Measurements from ENCODE around the gene RAB3GAP2.
"Not testable (repeated sequence)": the region's sequence is repeated elsewhere in the genome, so short reads cannot be mapped to it uniquely, and the experiment has no call there.

The RAB3GAP2 gene

DNA sequence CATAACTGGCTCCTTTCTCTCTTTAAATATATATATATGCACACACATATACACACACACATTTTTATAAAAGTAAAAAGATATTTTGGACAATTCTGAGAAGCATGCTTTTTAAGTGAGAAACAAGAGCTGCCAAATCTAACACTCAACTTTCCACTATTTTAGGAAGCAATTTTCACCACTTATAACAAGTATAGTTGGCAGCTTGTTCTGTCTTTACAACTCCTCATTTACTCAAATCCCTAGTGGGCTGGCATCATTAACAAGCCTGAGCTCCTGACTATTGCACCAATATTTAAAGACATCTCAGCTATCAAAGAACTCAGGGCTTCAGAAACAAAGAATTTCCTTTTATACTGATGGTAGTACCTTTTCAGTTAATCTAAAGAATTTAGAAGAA is 76.6 kb downstream of the RAB3GAP2 start:
- FAIRE-seq = no peak

DNA sequence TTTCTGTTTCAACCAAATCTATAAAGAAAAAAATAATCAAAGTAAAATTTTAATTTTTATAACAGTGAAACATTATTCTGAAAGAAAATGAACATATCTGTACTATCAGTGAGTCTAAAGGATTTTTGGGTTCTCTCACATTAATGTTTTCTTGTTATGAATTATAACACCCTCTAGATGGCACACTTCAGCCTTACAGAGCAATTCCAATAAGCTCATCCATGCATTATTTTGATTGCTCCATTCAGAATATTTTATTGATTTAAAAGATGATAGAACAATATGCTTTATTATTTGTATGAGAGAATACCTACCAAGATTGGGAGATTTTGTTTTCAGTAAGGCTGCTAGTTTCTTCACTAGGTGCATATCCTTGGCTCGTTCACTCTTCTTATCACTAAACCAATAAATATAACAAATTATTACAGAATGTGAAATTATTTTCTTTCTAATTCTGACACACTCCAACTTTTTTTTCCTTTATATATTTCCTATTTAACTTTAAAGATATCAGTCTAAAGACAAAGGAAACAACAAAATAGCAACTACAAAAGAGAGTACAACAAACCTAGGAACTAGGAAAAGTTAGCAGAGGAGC is 82.4 kb downstream of the RAB3GAP2 start:
- FAIRE-seq = peak; percentile 57

DNA sequence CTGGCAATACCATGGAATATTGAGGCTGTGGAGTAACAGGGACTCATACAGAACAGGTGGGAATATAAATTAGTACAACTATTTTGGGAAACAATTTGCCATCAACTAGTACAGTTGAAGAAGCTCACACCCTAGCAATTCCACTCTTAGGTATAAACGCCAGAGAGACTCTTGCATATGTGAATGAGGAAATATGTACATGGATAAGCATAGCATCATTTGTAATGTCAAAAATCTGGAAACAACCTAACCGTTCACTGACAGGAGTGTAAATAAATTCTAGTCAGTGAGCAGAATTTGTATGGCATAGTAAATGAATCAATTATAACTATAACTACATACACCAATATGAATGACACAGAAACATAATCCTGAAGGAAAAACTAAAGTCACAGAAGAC is 83.7 kb downstream of the RAB3GAP2 start:
- FAIRE-seq = no peak

DNA sequence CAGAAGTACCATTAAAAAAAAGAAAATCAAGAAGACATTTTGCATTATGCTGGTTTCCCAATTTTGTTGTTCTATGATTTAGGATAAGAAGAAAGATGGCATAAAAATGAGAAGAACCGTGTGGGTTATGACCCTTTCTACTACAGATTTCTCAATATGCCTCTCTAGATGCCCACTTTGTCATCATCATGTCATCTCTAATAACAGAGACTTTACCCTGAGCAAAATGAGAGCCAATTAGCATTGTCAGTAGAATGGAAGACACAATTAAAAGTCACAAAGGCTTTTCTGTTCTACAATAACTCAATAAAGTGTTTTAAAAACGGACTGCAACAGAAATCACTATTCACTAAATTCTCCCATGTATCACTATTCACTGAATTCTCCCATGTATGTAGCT is 85.5 kb downstream of the RAB3GAP2 start:
- FAIRE-seq = no peak

DNA sequence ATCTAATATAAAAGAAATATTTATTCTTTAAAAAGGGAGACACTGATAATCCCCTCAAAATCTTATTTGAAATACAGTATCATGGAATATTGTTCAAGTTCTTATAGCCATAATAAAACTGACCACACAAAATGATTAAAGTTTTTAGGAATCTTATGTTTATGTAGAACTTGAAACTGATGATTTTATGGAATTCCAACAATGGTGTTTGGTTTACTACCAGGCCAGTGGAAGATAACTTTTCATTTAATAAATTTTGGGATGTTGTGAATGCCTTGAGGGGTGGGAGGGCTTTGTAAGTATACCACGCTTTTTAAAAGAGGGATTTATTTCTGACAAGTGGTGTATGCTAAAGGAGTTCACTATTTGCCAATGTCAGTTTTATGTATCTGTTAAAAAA is 87.7 kb downstream of the RAB3GAP2 start:
- peak; percentile 51 for FAIRE-seq

DNA sequence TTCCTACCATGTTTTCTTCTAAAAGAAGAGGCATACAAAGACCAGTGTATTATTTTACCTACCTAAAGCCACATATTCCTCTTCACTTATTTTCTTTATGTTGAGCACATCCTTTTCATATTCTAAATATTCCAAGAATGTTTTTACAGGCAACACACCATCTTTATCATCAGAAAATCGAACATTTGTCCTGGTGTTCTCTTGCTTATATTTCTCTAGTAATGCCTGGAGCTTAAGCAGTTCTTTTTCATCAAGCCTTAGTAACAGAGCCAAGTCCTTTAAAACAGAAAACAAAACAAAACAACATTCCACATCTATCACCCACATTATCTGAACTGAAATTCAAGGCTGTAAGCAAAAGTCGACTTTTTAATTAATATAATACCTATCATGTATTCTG is 89.6 kb downstream of the RAB3GAP2 start:
- FAIRE-seq = no peak

DNA sequence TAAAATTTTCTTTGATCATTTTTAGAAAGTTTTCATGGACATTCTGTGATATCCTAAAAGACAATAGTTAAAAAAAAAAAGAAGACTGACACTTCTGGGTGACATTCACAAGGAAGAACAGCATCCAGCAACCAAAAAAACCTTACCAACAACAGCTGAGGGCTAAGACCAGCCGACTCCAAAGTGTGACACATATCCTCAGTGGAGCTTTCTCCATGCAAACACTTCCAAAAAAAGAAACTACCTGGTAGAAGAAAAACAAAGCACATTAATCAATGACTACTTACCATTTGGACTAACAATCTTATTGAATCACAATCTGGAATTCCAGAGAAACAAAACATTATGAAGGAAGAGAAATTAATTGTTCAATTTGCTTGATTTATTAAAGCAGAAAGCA is 90.1 kb downstream of the RAB3GAP2 start:
- no peak for FAIRE-seq

DNA sequence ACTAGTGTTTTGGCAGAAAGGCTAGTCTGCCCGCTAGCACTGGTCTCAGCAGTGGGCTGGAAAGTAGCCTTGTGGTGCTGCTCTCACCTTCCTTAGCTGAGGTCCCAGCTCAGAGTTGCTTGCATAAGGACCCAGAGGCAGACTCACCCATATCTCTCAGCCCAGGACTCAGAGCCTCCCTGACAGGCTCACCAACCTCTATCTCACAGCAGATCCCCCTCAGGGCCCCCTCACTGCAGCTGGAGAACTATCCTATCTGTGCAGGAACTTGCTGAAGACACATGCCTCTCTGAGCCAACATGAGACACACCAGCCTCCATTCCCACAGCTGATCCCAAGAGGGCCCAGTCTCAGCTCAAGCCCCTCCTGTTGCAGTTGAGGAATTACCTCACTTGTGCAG is 95.7 kb downstream of the RAB3GAP2 start:
- no peak for FAIRE-seq

DNA sequence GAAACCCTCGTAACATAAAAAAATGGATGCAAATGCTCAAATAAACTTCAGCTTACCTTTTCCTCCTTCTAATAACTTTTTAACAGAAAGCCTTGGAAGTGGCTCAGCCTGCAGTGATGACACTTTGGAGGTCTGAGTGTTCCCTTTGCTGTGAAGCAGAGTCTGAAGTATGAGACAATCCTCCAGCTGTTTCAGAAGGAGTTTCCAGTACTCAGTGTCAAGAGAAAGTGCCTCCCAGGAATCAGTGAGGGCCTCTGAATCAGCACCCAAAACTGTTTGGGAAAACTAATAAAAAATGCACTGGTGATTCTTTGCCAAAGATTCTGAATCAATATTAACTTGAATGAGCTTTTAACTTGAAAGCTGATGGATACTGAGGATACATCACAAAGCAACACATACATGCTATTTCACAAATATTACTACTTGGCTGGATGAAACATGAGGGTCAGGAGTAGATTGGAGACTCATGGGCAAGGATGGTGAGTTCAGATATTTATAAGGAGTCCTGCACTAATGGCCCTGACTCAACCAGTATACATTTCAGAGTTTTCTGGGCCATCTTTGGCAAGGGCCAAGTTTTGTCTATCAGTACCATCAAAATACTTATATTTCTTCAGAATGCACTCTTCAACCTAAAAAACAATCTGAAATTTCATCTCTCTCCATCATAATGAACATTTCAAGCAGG is 101.3 kb downstream of the RAB3GAP2 start:
- no peak for FAIRE-seq

DNA sequence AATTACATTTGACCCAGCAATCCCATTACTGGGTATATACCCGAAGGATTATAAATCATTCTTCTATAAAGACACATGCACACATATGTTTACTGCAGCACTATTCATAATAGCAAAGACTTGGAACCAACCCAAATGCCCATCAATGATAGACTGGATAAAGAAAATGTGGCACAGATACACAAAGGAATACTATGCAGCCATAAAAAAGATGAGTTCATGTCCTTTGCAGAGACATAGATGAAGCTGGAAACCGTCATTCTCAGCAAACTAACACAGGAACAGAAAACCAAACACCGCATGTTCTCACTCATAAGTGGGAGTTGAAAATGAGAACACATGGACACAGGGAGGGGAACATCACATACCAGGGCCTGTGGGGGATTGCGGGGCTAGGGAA is 102.4 kb downstream of the RAB3GAP2 start:
- FAIRE-seq = not testable (repeated sequence)

DNA sequence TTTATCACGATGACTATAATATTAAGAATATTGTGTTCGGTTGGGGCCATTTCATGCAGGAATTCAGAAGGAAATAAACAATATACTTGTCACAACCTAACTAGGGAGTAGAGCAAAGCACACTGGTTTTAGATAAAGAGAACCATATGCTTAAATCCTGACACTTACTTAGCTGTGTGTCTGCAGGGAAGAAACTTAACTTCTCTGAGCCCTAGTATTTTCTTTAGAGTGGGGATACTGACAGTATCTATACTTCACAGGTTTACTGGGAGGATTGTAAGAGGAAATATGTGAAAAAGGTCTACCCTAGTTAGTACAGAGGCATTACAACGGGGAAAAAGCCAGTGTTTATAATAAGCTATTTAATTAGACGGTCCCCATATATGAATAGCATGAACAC is 105.4 kb downstream of the RAB3GAP2 start:
- no peak for FAIRE-seq

DNA sequence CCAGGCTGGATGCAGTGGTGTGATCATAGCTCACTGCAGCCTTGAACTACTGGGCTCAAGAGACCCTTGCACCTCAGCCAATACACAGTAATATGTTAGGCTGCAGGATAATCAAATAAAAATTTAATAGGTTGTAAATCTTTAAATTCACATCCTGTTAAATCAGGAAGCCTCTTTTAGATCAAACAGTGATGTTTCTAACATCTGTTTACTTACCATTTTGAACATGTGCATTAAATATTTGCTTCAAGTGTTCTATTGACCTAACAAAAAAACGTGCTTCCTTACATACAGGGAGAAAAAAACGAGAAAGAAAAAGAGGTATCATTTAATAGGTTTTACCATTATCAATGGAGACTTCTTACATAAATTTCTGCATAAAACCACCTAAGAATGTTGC is 107.7 kb downstream of the RAB3GAP2 start:
- no peak for FAIRE-seq

DNA sequence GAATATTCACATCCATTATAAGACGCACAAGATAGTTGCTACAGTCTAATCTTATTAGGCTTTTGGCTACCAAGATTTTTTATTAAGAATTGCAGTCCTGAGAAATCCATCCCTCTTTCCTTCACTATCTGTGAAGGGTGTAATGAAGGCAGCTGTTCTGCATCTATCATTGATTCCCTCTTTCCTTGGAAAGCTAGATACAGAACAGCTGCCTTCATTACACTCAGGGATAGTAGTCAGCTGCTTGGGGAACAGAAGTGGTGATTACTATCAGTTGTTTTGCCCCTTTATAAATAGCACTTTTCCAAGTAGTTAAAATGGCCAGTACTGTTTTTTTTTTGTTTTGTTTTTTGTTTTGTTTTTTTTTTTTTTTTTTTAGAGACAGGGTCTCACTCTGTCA is 108.1 kb downstream of the RAB3GAP2 start:
- FAIRE-seq = no peak

DNA sequence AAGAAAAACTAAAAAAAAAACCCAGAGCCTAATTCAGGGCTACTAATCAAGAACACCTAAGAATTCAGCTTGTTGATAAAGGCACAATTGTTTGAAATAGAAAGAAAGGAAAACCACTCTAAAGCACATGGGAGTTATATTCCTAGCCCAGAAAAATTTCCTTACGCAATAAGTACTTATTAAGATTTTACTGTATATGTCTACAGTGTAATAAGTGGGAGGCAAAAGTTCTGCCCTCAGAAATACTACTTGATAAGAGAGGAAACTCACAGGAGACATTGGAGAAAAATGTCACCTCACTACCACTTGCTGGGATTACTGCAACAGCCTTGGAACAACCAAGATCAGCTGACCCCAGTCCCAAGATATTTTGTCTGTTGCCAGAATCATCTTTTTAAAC is 112.2 kb downstream of the RAB3GAP2 start:
- no peak for FAIRE-seq

DNA sequence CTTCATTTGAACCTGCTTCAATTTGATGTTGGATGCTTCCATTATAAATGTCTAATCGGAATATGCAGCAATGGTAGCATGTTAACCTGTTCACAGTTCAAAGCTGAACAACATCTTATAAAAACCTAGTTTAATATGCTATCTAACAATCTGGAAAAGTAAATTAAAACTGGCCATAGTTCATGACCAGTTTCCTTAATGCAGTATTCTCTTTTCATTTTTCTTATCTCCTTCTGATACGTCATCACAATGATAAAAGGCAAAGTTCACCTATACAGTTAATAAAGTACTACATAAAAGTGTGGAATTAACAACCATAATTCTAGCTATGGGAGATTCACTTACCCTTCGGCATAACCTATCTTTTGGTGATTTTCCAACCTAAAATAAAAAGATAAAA is 113.2 kb downstream of the RAB3GAP2 start:
- FAIRE-seq = peak; percentile 84

DNA sequence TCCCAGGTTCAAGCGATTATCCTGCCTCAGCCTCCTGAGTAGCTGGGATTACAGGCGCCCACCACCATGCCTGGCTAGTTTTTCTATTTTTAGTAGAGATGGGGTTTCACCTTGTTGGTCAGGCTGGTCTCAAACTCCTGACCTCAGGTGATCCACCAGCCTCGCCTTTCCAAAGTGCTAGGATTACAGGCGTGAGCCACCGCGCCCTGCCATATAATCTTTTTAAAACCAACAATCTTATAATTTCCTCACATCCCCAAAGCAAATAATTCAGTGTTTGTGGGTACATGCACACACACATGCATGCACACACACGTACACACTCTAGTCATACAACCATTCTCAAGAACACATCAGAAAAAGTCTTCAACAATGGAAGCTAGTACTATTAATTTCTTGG is 113.7 kb downstream of the RAB3GAP2 start:
- FAIRE-seq = not testable (repeated sequence)

DNA sequence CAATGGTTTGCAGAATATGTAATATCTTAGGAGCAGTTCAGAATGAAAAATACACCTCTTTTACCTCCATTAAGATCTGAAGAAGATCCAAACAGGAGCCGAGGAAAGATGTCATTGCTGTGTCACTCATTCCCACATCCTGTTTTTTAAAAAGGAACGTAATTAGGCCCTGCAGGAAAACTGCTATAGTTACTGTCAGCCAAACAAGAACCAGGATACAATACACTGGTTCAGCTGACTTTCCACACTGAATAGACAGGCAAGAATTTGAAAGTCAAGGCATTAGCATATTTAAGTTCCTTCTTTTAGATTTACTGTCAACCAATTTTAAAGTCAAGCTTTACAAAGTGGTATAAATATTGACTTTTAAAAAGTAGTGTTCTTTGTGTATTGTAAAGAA is 114.5 kb downstream of the RAB3GAP2 start:
- no peak for FAIRE-seq

DNA sequence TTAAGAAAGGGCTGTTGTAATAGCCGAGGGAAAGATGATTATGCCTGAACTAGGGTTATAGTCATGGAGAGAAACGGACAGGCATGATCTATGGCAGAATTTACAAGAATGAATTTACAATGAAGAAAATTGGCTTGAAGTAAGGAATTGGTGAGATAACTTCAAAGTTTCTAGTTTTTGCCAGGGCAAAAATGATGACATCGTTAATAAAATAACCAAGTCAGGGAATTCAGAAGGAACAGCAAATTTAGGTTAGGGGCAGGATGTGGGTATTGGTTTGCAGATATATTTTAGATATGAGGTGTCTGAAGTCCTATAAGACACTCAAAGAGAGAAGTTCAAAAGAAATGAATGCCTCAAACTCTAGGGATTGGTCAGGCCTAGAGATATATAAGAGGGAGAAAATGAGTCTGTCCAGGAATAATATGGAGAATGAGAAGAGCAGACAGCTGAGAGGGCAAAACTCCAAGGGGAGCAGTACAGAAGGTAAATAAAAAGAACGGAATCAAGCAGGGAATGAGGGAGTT is 115.6 kb downstream of the RAB3GAP2 start:
- no peak for FAIRE-seq

DNA sequence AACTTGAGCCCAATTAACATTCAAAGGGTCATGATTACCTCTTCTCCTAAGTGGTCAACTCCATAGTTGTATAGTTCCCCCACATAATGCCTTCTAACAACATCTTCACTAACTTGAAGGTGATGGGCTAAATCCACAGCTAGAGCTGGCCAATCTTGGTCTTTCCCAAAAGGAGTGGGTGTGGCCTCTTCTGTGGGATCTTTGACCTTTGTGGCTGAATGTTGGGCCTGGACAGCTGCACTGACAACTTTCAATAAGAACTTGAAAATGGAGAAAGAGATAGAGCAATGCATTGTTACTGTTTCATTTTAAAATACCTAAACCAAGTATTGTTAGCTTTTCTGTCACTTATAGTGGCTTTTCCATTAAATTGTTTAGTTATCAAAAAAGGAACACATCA is 119.1 kb downstream of the RAB3GAP2 start:
- FAIRE-seq = no peak

DNA sequence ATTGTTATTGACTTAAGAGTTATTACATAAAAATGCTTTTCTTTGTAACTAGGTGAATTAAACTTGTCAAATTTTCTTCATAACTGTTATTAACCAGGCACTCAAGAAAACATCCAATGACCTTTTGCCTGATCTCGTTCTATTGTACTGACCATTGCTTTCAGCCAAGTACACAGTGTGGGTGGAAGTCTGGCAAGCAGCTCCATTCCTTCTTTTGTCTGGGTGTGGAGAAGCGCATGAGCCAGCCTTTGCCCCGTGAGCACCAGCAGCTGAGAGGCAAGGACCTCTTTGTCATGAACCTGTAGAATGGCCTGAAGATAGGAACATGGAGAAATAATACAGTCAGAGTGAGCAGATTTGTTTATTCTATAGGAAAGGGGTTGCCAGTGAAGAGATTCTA is 120.8 kb downstream of the RAB3GAP2 start:
- no peak for FAIRE-seq

DNA sequence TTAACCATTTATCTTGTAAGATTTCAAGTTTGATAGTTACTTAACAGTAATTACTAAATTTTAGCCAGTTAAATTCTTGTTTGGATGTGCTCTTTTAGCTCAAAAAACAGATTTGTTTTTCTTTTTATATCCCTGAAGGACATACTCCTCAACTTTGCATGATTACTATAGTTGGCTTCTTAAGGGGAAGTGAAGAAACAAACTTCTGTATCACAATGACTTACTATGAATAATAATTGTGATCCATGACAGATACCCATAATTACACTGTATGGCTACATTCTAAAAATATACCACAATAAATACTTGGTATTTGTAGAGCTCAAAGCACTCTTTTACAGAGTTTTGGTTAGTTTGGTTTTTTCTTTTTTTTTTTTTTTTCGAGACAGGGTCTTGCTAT is 122.5 kb downstream of the RAB3GAP2 start:
- no peak for FAIRE-seq

DNA sequence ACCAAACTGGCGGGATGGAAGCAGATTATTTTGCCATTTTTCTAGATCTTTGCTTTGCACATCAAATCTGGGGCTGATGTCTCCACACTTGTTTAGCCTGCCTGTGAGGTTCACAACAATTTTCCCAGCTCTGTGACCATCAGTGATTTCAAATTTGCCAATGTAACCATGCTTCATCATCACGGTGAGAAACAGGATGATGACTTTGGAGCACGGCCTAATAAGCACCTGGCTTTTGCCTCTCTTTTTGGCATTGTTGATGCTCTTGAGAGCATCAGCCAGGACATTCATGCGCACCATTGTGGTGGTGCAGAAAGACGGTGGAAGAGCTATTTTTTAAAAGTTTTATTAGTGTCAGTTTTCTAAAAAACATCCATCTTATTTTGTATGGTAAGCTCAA is 128.2 kb downstream of the RAB3GAP2 start:
- no peak for FAIRE-seq

DNA sequence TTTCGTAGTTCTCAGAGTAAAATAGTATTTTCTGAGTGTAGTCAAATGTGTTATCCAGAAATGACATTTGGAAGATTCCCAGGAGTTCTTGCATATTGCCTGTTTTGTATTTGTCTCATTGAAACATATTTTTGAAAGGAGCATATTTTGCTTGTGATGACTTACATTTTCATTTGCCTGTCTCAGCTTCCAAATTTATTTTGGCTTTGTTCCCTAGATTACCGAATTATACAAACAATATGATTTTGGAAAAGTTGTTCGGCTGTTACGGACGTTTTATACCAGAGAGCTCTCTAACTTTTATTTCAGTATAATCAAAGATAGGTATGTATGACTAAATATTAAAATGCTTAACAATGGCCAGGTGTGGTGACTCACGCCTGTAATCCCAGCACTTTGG is 132.3 kb downstream of the RAB3GAP2 start:
- no peak for FAIRE-seq

DNA sequence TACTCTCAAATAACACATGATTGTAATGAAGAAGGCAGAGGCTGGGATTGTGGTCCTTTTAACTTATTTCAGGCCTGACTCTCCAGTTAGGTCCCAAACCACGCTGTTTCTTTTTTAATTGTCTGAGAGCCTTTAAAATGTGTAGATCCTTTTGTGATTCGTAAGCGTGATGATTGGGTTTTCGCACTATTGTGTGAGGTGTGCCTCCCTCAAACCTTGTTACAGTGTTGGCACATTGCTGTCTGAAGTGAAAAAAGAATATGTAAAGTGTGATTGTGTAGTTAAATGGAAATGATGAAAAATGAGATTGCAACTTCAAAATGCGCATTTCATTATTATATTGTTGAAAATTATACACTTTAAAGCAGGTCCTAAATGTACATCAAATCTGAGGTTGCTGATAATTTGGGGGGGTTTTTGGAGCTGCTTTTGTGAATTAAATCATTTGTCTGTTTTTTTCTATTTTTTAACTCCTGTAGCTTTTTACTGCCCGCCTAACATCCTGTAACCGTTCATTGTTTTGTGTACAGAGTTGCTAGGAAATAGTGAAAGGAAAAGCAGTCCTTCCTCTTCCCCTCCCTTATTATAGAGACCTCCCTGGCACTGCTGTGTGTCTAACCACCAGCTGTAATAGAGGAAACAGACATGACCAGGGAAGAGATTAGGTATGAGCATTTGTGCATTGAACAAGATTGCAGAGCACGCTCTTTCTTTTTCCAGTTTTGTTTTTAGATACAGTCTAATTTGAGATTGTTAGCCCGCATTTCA is 135.1 kb downstream of the RAB3GAP2 start:
- peak; percentile 10 for FAIRE-seq
